ENCODE measurements around the gene CHRNG.

CHRNG gene, protein sequence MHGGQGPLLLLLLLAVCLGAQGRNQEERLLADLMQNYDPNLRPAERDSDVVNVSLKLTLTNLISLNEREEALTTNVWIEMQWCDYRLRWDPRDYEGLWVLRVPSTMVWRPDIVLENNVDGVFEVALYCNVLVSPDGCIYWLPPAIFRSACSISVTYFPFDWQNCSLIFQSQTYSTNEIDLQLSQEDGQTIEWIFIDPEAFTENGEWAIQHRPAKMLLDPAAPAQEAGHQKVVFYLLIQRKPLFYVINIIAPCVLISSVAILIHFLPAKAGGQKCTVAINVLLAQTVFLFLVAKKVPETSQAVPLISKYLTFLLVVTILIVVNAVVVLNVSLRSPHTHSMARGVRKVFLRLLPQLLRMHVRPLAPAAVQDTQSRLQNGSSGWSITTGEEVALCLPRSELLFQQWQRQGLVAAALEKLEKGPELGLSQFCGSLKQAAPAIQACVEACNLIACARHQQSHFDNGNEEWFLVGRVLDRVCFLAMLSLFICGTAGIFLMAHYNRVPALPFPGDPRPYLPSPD

DNA sequence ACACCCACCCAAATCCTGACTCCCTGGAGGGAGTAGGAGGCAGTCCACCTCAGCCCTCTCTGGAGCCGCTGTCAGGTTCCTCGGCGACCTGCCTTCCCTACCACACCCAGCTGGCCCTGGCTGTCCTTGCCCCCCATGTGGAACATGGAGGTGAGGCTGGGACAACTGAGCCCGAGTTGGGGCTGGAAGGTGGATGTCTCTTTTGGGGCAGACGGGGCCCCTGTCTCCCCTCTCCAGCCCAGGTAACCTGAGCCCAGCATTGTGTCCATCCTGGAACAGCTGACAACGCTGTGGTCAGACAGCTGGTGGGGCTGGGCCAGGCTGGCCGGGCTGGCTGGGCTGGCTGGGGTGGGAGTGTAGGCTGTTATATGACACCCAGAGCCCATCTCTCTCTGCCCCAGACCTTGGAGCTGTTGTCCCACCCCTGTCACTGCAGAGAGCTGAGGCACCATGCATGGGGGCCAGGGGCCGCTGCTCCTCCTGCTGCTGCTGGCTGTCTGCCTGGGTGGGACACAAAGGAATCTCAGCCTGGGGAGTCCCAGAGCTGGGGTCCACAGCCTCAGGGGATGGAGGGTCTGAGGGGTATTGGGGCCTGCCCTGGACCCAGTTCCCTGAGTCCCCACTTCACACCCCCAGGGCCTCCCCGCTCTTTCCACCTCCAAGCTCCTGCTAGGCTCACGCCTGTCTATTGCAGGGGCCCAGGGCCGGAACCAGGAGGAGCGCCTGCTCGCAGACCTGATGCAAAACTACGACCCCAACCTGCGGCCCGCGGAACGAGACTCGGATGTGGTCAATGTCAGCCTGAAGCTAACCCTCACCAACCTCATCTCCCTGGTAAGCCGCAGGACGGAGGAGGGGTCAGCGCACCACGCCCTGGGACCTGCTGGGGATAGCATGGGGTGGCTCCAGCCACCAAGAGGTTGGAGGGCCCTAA is at the start of gene CHRNG:
TSS of gene CHRNG (plus strand) at position 395 of the 934 bp plus-strand sequence. CDS start at position 451, 56 bp downstream.
- no peaks in the 10 kb centered on the region for H3K36me3 ChIP-seq (ENCODE audit: control insufficient read depth in 2 of 2, insufficient read depth in 2 of 2, low read length in 2 of 2)
- no peak within 1 kb of the TSS for H3K27ac ChIP-seq (ENCODE audit: low read length)
- peaks cover 14 to 28% of the 10 kb centered on the region in 2 donors for H3K27me3 ChIP-seq (ENCODE audit: control insufficient read depth in 1 of 2, insufficient read depth in 2 of 2, low read length in 2 of 2)
- no peak within 1 kb of the TSS for H3K4me3 ChIP-seq (ENCODE audit: low read length in 2 of 2)
- no peak within 1 kb of the TSS for H3K9ac ChIP-seq (ENCODE audit: low read length in 2 of 2)
- H3K9me3 ChIP-seq (ENCODE audit: control insufficient read depth in 2 of 2, low read length in 2 of 2), result peaks cover 0 to 7% of the 10 kb centered on the region in 2 donors
- no peaks in the 10 kb centered on the region for H3K4me1 ChIP-seq (ENCODE audit: control insufficient read depth, insufficient read depth, low read length)

DNA sequence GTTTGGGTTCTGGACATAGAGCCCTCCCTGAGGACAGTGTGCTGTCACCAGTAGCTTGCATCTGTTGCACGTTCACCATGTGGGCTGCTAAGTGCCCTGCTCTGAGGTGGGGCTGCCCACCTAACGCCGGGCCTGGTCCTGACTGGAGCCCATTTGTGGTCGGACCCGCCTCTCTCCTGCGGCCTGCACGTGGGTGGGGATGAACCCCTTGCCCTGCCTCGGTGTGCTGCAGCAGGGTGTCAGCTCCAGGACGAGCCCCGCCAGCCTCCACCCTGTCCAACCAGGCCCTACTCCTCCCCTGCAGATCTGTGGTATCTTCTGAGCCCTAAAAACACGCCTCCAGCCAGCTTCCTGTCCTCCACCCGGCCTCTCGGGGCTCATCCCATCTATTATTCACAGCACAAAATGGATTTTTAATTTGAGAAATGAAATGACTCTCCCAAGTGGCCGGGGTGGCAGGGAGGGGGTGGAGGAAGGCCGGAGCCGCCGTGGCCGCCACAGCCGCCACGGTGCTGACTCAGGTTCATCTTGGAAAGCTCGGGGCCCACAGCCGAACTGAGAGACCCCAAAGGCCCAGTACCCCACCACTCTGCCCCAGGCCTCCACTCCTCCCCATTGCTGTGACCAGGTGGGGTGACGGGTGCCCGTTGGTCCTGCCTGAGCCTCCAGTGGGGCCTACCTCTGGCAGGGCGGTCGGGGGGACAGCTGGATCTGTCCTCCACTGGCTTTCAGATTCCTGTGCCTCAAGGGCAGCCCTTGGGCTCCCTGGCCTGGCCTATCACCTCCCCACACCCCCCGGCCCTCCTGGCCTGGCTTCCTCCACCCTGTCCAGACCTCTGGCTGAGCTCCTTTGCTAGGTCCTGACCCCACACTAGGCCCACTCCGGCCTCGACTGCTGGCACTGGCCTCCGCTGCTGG is 49.0 kb upstream of the CHRNG start:
- Histone ChIP-seq H3K4me1 (ENCODE audit: control insufficient read depth, insufficient read depth, low read length) (peaks cover 11% of the 10 kb centered on the region), H3K9me3 (ENCODE audit: control insufficient read depth in 2 of 2, low read length in 2 of 2) (no peaks in the 10 kb centered on the region), H3K27me3 (ENCODE audit: control insufficient read depth in 1 of 2, insufficient read depth in 2 of 2, low read length in 2 of 2) (peaks cover 14 to 34% of the 10 kb centered on the region in 2 donors), H3K36me3 (ENCODE audit: control insufficient read depth in 2 of 2, insufficient read depth in 2 of 2, low read length in 2 of 2) (no peaks in the 10 kb centered on the region), H3K9ac (ENCODE audit: low read length in 2 of 2) (no peak overlapping the region), H3K4me3 (ENCODE audit: low read length in 2 of 2) (no peak overlapping the region), H3K27ac (ENCODE audit: low read length) (no peak overlapping the region)

DNA sequence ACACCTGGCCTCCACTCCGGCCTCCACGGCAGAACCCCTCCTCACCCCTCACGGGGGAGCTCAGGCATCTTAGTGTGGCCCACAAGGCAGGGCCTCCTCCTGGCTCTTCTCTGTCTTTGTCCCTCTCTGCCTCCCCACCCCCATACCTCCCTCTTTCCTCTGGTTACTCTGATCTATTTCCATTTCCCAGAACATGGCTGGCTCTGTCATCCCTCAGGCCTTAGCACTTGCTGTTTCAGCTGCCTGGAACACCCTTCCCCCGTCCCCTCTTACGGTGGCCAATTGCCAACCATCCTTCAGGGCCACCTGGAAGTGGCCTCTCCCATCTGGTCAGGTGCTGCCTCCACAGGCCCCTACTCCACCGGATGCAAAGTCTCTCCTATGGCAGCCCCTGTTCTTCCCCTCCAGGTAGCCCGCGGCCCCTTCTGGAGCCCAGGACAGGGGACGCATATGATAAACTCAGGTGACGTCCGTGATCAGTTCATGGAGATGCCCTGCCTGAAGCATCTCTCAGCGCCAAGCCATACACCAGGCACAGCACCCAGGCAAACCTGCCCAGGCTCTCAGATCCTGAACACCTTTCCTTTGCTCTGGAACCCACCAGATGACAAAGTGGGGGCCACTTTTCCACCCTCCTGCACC is 48.2 kb upstream of the CHRNG start:
- Histone ChIP-seq H3K4me3 (ENCODE audit: low read length in 2 of 2) (no peak overlapping the region), H3K36me3 (ENCODE audit: control insufficient read depth in 2 of 2, insufficient read depth in 2 of 2, low read length in 2 of 2) (no peaks in the 10 kb centered on the region), H3K27me3 (ENCODE audit: control insufficient read depth in 1 of 2, insufficient read depth in 2 of 2, low read length in 2 of 2) (peaks cover 14 to 26% of the 10 kb centered on the region in 2 donors), H3K4me1 (ENCODE audit: control insufficient read depth, insufficient read depth, low read length) (peaks cover 11% of the 10 kb centered on the region), H3K9me3 (ENCODE audit: control insufficient read depth in 2 of 2, low read length in 2 of 2) (no peaks in the 10 kb centered on the region), H3K27ac (ENCODE audit: low read length) (no peak overlapping the region), H3K9ac (ENCODE audit: low read length in 2 of 2) (no peak overlapping the region)

DNA sequence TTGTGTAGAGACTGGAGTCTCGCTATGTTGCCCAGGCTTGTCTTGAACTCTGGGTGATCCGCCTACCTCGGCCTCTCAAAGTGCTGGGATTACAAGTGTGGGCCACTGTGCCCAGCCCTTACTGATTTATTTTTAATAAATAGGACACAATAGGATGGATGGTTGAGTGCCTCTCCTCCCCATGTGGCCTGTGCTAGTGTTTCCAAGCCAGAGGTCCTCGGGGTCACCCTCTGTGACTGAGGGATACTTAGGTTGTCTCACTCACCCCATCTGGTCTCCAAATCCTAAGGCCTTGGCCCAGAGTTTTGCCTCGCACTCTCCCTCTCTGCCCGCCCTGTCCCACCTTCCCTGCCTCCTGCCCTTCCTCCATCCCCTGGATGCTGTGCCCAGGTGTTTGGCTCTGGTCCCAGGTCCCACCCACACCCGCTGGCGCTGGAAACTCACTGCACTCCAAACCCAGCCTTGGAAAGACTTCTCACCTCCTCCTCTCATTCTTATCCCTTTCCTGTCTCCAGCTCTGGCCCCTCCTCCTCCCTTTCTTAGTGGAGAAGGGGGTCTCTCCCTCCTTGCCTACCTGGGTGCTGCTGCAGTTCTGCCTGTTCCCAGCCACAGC is 47.1 kb upstream of the CHRNG start:
- peaks cover 14 to 16% of the 10 kb centered on the region in 2 donors for H3K27me3 ChIP-seq (ENCODE audit: control insufficient read depth in 1 of 2, insufficient read depth in 2 of 2, low read length in 2 of 2)
- peaks cover 3% of the 10 kb centered on the region for H3K4me1 ChIP-seq (ENCODE audit: control insufficient read depth, insufficient read depth, low read length)
- H3K9ac ChIP-seq (ENCODE audit: low read length in 2 of 2), result no peak overlapping the region
- H3K27ac ChIP-seq (ENCODE audit: low read length), result no peak overlapping the region
- no peaks in the 10 kb centered on the region for H3K9me3 ChIP-seq (ENCODE audit: control insufficient read depth in 2 of 2, low read length in 2 of 2)
- no peak overlapping the region for H3K4me3 ChIP-seq (ENCODE audit: low read length in 2 of 2)
- H3K36me3 ChIP-seq (ENCODE audit: control insufficient read depth in 2 of 2, insufficient read depth in 2 of 2, low read length in 2 of 2), result no peaks in the 10 kb centered on the region

DNA sequence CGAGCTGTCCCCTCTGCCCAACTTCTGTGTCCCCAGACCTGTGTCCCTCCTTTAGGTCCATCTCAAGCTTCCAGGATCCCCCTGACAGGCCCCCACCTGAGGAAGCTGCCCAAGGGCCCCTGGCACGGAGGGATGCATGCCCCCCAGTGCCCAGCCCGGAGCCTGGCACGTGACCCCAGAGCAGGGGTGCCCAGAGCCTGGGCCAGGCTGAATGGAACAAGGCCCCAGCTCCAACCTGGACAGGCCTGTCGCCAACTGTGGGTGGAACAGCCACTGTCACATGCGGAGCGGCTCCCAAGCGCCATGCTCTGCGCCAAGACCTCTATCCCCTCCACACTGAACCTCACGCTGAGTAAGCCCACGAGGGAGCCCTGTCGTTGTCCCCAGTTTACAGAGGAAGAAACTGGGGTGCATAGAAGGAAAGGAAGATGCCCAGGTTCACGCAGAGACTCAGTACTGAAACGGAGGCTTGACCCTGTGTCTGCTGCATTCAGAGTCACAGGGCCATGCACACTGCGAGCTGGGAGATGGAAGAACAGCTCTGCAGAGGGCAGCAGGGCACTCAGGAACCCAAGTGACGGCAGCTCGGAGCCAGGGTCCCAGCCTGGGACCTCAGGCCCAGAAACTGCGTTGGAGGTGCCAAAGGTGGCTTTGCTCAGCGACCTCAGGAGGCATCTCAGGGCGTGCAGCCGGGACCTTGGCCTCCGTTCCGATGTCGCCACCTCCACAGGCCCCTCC is 46.4 kb upstream of the CHRNG start:
- no peak overlapping the region for H3K27ac ChIP-seq (ENCODE audit: low read length)
- no peaks in the 10 kb centered on the region for H3K36me3 ChIP-seq (ENCODE audit: control insufficient read depth in 2 of 2, insufficient read depth in 2 of 2, low read length in 2 of 2)
- H3K4me1 ChIP-seq (ENCODE audit: control insufficient read depth, insufficient read depth, low read length), result no peaks in the 10 kb centered on the region
- H3K9ac ChIP-seq (ENCODE audit: low read length in 2 of 2), result no peak overlapping the region
- H3K27me3 ChIP-seq (ENCODE audit: control insufficient read depth in 1 of 2, insufficient read depth in 2 of 2, low read length in 2 of 2), result peaks cover 12 to 15% of the 10 kb centered on the region in 2 donors
- H3K9me3 ChIP-seq (ENCODE audit: control insufficient read depth in 2 of 2, low read length in 2 of 2), result no peaks in the 10 kb centered on the region
- no peak overlapping the region for H3K4me3 ChIP-seq (ENCODE audit: low read length in 2 of 2)

DNA sequence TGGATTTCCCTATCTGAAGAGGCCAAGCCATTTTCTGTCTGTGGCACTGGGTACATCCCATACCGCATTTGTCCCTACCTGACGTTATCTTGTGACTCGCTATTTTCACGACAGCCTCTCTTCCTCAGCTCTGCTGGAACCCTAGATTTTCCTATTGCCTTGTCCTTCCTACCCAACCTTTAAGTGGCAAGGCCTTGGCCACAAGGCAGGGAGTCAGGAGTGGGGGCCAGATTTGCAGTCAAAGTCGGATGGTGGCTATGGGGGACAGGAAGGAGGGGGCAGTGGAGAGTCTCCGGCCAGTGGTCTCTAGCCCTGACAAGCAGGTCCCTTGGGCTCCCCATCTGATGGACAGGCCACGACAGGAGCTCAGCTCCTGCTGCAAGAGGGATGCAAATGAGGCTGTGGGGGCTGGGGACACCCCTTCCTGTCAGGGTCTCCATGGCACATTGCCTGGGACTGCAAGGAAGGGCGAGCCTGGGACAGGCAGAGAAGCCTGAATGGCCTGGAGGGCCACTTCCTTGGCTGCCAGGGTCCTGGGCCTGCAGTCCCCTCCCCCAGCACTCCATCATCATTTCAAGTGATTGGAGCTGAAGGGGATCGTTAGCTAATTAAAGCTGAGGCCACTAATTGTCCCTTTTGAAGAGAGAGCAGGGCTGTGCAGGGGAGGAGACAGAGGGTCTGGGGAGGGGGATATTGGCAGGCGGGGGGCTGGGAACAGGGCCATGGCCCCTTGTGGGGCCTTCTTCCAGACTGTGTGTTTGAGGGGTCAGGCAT is 45.6 kb upstream of the CHRNG start:
- H3K27me3 ChIP-seq (ENCODE audit: control insufficient read depth in 1 of 2, insufficient read depth in 2 of 2, low read length in 2 of 2), result peaks cover 5 to 12% of the 10 kb centered on the region in 2 donors
- H3K36me3 ChIP-seq (ENCODE audit: control insufficient read depth in 2 of 2, insufficient read depth in 2 of 2, low read length in 2 of 2), result no peaks in the 10 kb centered on the region
- H3K27ac ChIP-seq (ENCODE audit: low read length), result no peak overlapping the region
- no peaks in the 10 kb centered on the region for H3K4me1 ChIP-seq (ENCODE audit: control insufficient read depth, insufficient read depth, low read length)
- no peak overlapping the region for H3K9ac ChIP-seq (ENCODE audit: low read length in 2 of 2)
- no peak overlapping the region for H3K4me3 ChIP-seq (ENCODE audit: low read length in 2 of 2)
- H3K9me3 ChIP-seq (ENCODE audit: control insufficient read depth in 2 of 2, low read length in 2 of 2), result no peaks in the 10 kb centered on the region

DNA sequence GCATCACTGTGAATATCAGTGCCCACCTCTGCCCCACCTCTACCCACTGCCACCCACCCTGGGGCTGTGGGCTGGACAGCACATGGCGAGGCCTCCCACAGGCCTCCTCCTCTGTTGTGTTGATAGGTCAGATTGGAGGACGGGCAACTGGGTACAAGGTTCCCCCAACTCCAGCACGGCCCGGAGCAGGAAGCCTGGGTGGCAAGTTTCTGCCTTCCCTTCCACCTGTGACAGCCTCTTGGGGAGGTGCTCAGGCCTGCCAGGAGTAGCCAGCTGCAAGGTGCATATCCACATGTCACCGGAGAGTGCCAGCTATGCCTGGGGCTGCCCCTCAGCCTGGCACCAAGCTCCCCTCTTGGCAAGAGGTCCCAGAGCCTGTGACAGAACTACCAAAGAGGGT is 45.0 kb upstream of the CHRNG start:
- H3K27ac ChIP-seq (ENCODE audit: low read length), result no peak overlapping the region
- no peak overlapping the region for H3K4me3 ChIP-seq (ENCODE audit: low read length in 2 of 2)
- no peak overlapping the region for H3K9ac ChIP-seq (ENCODE audit: low read length in 2 of 2)
- no peaks in the 10 kb centered on the region for H3K4me1 ChIP-seq (ENCODE audit: control insufficient read depth, insufficient read depth, low read length)
- H3K36me3 ChIP-seq (ENCODE audit: control insufficient read depth in 2 of 2, insufficient read depth in 2 of 2, low read length in 2 of 2), result no peaks in the 10 kb centered on the region
- peaks cover 3 to 12% of the 10 kb centered on the region in 2 donors for H3K27me3 ChIP-seq (ENCODE audit: control insufficient read depth in 1 of 2, insufficient read depth in 2 of 2, low read length in 2 of 2)
- H3K9me3 ChIP-seq (ENCODE audit: control insufficient read depth in 2 of 2, low read length in 2 of 2), result no peaks in the 10 kb centered on the region

DNA sequence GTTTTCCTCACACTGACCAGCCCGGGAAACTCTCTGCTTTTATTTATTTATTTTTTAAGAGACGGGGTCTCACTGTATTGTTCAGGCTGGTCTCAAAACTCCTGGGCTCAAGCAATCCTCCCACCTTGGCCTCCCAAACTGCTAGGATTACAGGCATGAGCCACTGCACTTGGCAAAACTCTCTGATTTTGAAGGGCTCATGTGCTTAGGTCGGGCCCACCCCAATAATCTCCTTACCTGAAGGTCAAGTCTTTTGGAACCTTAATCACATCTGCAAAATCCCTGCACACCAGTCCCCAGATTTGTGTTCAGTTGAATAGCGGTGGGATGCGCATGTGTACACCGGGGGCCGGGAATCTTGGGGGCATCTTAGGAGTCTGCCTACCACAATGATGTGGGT is 44.2 kb upstream of the CHRNG start:
- no peaks in the 10 kb centered on the region for H3K4me1 ChIP-seq (ENCODE audit: control insufficient read depth, insufficient read depth, low read length)
- no peaks in the 10 kb centered on the region for H3K36me3 ChIP-seq (ENCODE audit: control insufficient read depth in 2 of 2, insufficient read depth in 2 of 2, low read length in 2 of 2)
- no peak overlapping the region for H3K4me3 ChIP-seq (ENCODE audit: low read length in 2 of 2)
- peaks cover 0 to 12% of the 10 kb centered on the region in 2 donors for H3K27me3 ChIP-seq (ENCODE audit: control insufficient read depth in 1 of 2, insufficient read depth in 2 of 2, low read length in 2 of 2)
- H3K9me3 ChIP-seq (ENCODE audit: control insufficient read depth in 2 of 2, low read length in 2 of 2), result no peaks in the 10 kb centered on the region
- no peak overlapping the region for H3K9ac ChIP-seq (ENCODE audit: low read length in 2 of 2)
- H3K27ac ChIP-seq (ENCODE audit: low read length), result no peak overlapping the region

All from stomach smooth muscle (tissue), 2 donors.